Calu3 (cell line): Measurements from ENCODE around the gene RNF44. TPM values are rescaled to one million over a fixed set of nuclear protein-coding genes. Genes with fewer than 3 reads are reported as not detected.

Experiments
- BruUV-seq: library from RNA; stranded (reverse); fragments of 400-500 nt; replicated peaks from 2 replicates; lab custom pipeline; 2021; lab: Mats Ljungman, UMichigan
- CTCF ChIA-PET: fragments of 300-600 bp; sonication (Branson Sonifier 250); formaldehyde crosslinking; loops from one replicate; lab custom pipeline; 2022; ENCODE audit warnings: antibody characterized with exemption; lab: Charles Lee
- DNase-seq: peaks from one replicate; pipeline ENCODE4 v3.0.0; 2022
- H3K27ac Mint-ChIP-seq: one replicate; pipeline ENCODE4 v1.8.0; 2022; ENCODE audit warnings: mixed read lengths; ENCODE audit not compliant: unreplicated experiment
- H3K27me3 Mint-ChIP-seq: one replicate; pipeline ENCODE4 v1.8.0; 2022; ENCODE audit warnings: mixed read lengths; ENCODE audit not compliant: unreplicated experiment
- H3K36me3 Mint-ChIP-seq: one replicate; pipeline ENCODE4 v1.8.0; 2022; ENCODE audit warnings: mild to moderate bottlenecking, moderate library complexity, mixed read lengths; ENCODE audit not compliant: insufficient read depth, unreplicated experiment
- H3K4me1 Mint-ChIP-seq: one replicate; pipeline ENCODE4 v1.8.0; 2022; ENCODE audit warnings: mild to moderate bottlenecking, low read depth, mixed read lengths; ENCODE audit not compliant: unreplicated experiment
- H3K4me3 Mint-ChIP-seq: one replicate; pipeline ENCODE4 v1.8.0; 2022; ENCODE audit warnings: mild to moderate bottlenecking, low read depth, moderate library complexity, mixed read lengths; ENCODE audit not compliant: unreplicated experiment
- H3K9me3 Mint-ChIP-seq: one replicate; pipeline ENCODE4 v1.8.0; 2022; ENCODE audit warnings: low read depth, mixed read lengths; ENCODE audit not compliant: unreplicated experiment
- CTCF ChIP-seq: fragments of 200-600 bp; IDR thresholded peaks from one replicate; pipeline ENCODE4 v1.8.0; 2022; ENCODE audit warnings: antibody characterized with exemption; ENCODE audit not compliant: unreplicated experiment
- intact Hi-C: fragments of 100-400 bp; cut with micrococcal nuclease; formaldehyde crosslinking; loops from one replicate; pipeline ENCODE4 v1.10.0; 2022; ENCODE audit not compliant: unreplicated experiment
- total RNA-seq: library from RNA; stranded (reverse); gene quantifications from 2 replicates; pipeline ENCODE4 v1.2.3, GENCODE V29; 2022

Gene RNF44
- total RNA-seq, 1 experiment from 2014 or later, result 82.3 TPM

- CTCF ChIA-PET, result interaction anchor here (0.6 to 1.1 kb wide), 2 partner anchors 65 to 84 kb away, joined by 3 to 13 read pairs; no protein-coding TSS in a partner anchor
- no peak for DNase-seq
- H3K27ac Mint-ChIP-seq, result peak overlapping the region; percentile 89
- H3K36me3 Mint-ChIP-seq, result peaks cover 47% of the 10 kb centered on the region
- no TSS peak for BruUV-seq
- H3K4me3 Mint-ChIP-seq, result no peak overlapping the region
- no peaks in the 10 kb centered on the region for H3K9me3 Mint-ChIP-seq
- no peaks in the 10 kb centered on the region for H3K27me3 Mint-ChIP-seq
- TF ChIP-seq CTCF, result no peak
- intact Hi-C loops, result no loop called here
- peaks cover 71% of the 10 kb centered on the region for H3K4me1 Mint-ChIP-seq
These were observed 10.6 kb upstream of the RNF44 start for GRCh38 chr5:176547802-176548201.

GRCh38 chr5:176545737-176546509 lies 8.7 kb upstream of the RNF44 start:
- peak; percentile 70 for DNase-seq
- Mint-ChIP-seq H3K4me3 (peak overlapping the region; percentile 26), H3K27me3 (no peaks in the 10 kb centered on the region), H3K27ac (peak overlapping the region; percentile 84), H3K36me3 (peaks cover 57% of the 10 kb centered on the region), H3K9me3 (no peaks in the 10 kb centered on the region), H3K4me1 (peaks cover 81% of the 10 kb centered on the region)
- BruUV-seq, result no TSS peak
- intact Hi-C loops, result no loop called here
- CTCF ChIA-PET, result interaction anchor here (1.1 kb wide), 1 partner anchor 267 kb away, joined by 3 read pairs; no protein-coding TSS in a partner anchor
- no peak for TF ChIP-seq CTCF

GRCh38 chr5:176545388-176545736 lies 8.2 kb upstream of the RNF44 start:
- intact Hi-C loops, result no loop called here
- peaks cover 63% of the 10 kb centered on the region for H3K36me3 Mint-ChIP-seq
- BruUV-seq, result no TSS peak
- no peaks in the 10 kb centered on the region for H3K27me3 Mint-ChIP-seq
- H3K27ac Mint-ChIP-seq, result peak overlapping the region; percentile 84
- DNase-seq, result no peak
- peaks cover 82% of the 10 kb centered on the region for H3K4me1 Mint-ChIP-seq
- TF ChIP-seq CTCF, result no peak
- H3K4me3 Mint-ChIP-seq, result peak overlapping the region; percentile 26
- CTCF ChIA-PET, result no interaction called here
- no peaks in the 10 kb centered on the region for H3K9me3 Mint-ChIP-seq

- H3K27ac Mint-ChIP-seq, result peak overlapping the region; percentile 84
- CTCF ChIA-PET, result interaction anchor here (0.6 kb wide), 2 partner anchors 10 to 59 kb away, joined by 3 read pairs; no protein-coding TSS in a partner anchor
- no peak for TF ChIP-seq CTCF
- intact Hi-C loops, result loop anchor here (5.0 kb wide), 1 partner anchor 69 kb away; the partner anchor contains the start of gene GPRIN1
- no peaks in the 10 kb centered on the region for H3K9me3 Mint-ChIP-seq
- DNase-seq, result peak; percentile 80
- peaks cover 63% of the 10 kb centered on the region for H3K36me3 Mint-ChIP-seq
- H3K4me3 Mint-ChIP-seq, result peak overlapping the region; percentile 84
- TSS peak; percentile 56 for BruUV-seq
- peaks cover 81% of the 10 kb centered on the region for H3K4me1 Mint-ChIP-seq
- no peaks in the 10 kb centered on the region for H3K27me3 Mint-ChIP-seq
These were observed 6.4 kb upstream of the RNF44 start for GRCh38 chr5:176543428-176544182.
